Stromal cell of bone marrow (primary cell): Measurements from ENCODE around the gene COL9A3.

ENCODE experiments used
- DNase-seq: peaks from one replicate; pipeline ENCODE4 v3.0.0-alpha.2; 2012; ENCODE audit warnings: low read depth

Gene COL9A3

GRCh38 chr20:62778601-62779416 lies 38.0 kb upstream of the COL9A3 start:
- no peak for DNase-seq

DNA sequence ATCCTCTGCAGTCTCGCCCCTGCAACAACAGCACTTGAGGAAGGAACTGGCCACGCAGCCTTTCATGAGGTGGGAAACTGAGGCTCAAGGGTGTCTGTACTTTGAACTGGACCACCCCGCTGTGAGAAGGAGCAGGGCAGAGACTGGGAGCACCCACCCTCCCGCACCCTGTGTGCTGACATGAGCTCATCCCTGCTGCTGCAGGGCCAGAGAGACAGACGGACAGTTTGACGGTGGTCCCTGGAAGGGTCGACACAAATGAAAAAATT lies 37.5 kb upstream of the COL9A3 start:
- no peak for DNase-seq

DNA sequence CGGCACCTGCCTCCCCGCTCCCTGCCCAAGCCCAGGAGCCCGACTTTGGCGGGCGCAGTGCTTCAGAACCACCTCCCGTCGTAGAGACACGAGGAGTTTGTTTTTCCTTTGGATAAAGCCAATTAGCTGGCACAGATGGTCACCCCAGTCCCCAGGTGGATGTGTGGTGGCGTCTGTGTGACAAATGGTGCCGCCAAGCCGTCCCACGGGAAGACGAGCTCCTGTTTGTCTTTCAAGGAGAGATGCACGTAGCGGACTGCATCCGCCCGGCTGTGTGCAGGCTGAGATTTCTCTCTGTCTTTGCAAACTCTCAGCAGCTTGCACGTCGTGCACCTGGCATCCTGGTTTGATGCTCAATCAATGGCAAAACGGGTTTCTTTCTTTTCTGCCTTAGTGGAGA lies 36.6 kb upstream of the COL9A3 start:
- no peak for DNase-seq

DNA sequence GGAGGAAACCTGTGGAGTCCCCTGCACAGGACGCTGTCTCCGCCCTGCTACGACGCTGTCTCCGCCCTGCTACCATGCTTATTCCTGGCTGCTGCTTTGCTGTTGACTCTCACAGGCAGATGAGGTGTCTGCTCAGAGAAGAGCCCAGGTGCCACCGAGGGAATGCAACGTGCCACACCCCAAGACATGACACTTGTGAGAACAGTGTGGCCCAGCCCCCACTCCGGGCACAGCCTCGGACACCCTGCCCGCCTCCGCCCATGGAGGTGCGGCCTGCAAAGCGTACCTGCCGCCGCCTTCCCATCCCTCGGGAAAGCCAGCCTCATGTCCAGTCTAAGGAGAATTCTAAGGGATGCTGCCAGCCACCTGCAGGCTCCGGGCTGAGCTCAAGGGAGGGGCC lies 36.2 kb upstream of the COL9A3 start:
- no peak for DNase-seq

- DNase-seq, result no peak
Measured at GRCh38 chr20:62782149-62782892, 34.5 kb upstream of the COL9A3 start.

GRCh38 chr20:62782893-62783278 lies 34.0 kb upstream of the COL9A3 start:
- no peak for DNase-seq

DNA sequence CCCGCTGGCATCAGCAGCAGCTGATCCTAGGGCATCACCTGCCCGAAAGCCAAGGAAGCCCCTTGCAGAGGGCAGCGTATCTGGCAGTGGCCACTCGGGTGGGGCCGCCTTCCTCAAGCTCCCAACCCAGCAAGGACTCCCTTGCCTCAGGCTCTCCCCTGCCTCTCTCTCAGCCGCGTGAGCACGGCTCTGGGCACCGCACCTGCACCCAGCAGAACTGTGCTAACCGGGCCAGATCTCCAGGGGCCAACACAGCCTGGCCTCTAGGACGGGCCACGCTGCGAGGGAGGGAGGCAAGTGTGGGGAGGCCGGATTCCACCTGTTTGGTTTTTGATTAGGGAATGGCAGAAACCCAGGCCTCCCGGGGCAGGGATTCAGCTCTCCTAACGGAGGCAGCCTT lies 32.4 kb upstream of the COL9A3 start:
- no peak for DNase-seq

DNA sequence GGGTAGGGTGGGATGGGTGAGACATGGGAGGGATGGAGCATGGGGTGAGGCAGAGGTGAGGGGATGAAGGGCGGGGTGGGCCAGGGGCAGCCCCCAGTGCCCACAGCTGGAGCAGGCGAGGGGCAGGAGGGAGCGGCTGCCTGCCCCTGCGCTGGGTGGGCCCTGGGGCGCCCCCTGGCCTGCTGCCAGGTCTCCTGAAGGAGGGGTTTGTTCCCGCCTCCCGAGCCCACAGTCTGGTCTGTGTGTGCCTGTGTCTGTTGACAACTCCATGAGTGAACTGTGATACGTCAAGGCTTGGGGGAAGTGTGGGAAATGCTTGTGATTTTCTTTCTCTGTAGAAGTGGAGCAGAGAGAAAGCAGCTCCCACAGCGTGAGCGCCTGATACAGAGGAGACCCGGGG lies 31.5 kb upstream of the COL9A3 start:
- no peak for DNase-seq

GRCh38 chr20:62786157-62786556 lies 30.7 kb upstream of the COL9A3 start:
- DNase-seq, result no peak

- no peak for DNase-seq
Measured at GRCh38 chr20:62787321-62787720, 29.5 kb upstream of the COL9A3 start.

- DNase-seq, result no peak
Measured at GRCh38 chr20:62787866-62788265, 29.0 kb upstream of the COL9A3 start.

DNA sequence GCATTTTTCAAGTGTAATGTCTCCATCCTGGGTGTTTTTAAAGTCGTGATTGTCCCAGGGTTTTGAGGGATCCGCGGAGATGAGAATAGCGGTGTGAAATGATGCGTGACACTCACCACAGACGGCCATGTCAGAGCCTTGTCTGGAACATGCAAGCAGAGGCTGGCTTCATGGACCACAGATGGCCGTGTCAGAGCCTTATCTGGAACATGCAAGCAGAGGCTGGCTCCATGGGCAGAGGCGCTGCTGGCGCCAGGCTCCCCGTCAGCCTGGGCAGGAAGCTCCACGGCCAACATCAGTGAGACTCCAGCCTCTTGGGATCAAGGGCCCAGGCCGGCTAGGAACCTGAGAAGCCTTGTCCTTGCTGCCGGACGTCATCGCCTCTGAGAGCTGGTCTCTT lies 28.2 kb upstream of the COL9A3 start:
- DNase-seq, result no peak

GRCh38 chr20:62790075-62790474 lies 26.8 kb upstream of the COL9A3 start:
- DNase-seq, result no peak

DNA sequence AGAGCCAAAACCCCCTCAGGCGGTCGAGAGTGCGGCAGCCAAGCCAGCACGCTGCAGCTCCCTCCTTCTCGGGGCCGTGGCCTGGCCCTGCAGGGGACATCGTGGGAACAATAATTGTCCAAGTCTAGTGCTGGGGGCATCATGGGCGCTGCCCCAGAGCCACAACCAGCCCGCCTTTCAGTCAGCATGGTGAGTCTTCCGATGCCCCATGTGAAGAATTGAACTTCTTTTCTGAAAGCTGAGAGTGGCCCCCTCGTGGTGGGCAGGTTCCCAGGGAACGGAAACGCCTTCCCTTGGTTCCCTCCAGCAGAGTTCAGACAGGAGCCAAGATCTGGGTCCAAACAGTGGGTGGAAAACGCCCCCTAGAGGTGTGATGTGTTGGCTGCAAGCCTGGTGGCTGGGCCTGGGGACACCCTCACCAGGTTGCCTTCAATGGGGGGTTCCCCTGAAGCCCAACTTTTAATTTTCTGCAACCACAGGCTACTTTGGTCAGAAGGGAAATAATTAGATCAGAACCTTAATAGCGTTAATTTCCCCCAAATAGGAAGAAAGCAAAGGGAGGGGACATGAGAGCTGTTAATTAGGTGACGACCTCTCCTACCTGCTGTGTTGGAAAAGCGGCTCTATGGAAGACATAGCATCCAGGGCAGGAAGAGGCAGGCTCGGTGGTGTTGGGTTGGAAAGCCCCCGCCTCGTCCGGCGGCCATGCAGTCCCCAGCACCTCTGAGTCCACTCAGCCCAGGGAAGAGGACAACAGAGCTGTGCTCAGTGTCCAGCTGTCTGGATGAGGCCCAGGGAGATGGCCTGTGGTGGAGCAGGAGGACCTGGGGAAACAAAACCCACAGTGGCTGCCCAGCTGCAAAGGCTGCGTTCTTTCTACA lies 25.3 kb upstream of the COL9A3 start:
- peak; percentile 74 for DNase-seq

GRCh38 chr20:62792182-62792939 lies 24.5 kb upstream of the COL9A3 start:
- no peak for DNase-seq

- no peak for DNase-seq
Measured at GRCh38 chr20:62792940-62793756, 23.7 kb upstream of the COL9A3 start.

GRCh38 chr20:62793757-62794006 lies 23.2 kb upstream of the COL9A3 start:
- DNase-seq, result no peak

- peak; percentile 90 for DNase-seq
Measured at GRCh38 chr20:62794007-62794724, 22.7 kb upstream of the COL9A3 start.

DNA sequence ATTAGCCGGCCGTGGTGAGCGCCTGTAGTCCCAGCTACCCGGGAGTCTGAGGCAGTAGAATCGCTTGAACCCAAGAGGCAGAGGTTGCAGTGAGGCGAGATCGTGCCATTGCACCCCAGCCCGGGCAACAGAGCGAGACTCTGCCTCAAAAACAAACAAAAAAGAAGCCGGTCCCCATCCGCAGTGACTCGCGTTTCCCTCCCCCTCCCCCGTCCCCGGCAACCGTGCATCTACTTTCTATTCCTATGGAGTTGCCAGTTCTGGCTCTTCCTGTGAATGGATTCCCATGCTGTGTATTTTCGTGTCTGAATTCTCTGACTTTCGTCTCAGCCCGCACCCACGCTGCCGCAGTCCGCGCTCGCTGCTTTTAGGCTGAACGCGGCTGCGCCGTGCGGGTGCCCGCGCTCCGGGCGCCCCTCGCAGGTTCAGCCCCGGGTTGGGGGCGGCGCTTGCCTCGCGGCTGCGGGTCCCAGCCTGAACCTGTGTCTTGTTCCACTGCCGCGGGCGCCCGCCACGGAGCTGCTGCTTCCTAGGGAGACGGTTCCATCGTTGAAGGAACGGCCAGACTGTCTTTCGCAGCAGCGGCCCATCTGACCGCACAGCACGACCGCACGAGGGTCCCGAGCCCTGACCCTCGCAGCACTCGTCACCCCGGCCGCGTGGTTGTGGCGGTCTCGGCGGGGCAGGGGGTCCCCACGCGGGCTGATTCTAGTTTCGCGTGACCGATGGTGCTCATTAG lies 21.7 kb upstream of the COL9A3 start:
- no peak for DNase-seq
